NT2/D1 (cell line): ENCODE results near the gene FAM110D.

Experiments used
- SUZ12 ChIP-seq: IDR thresholded peaks from 2 replicates; pipeline ENCODE4 v1.6.1; 2011; ENCODE audit not compliant: insufficient read length, insufficient read depth; ENCODE audit errors: extremely low read depth
- ZNF274 ChIP-seq: IDR thresholded peaks from 2 replicates; pipeline ENCODE4 v1.6.1; 2011; ENCODE audit warnings: mild to moderate bottlenecking, low read depth, low read length

GRCh38 chr1:26169198-26169554 lies 10.3 kb downstream of the FAM110D start:
- TF ChIP-seq SUZ12 (no peak), ZNF274 (no peak)
